IgD-negative memory B cell (primary cell): Measurements from ENCODE around the gene MGST3. TPM values are rescaled to one million over a fixed set of nuclear protein-coding genes. Genes with fewer than 3 reads are reported as not detected.
"Not testable (repeated sequence)": the region's sequence is repeated elsewhere in the genome, so short reads cannot be mapped to it uniquely, and the experiment has no call there.

Experiments used
- H3K27ac Mint-ChIP-seq, 3 donors: one replicate each; pipeline ENCODE4 v1.8.0; 2020 to 2022; ENCODE audit warnings: mild to moderate bottlenecking in 3 of 3, mixed read lengths in 3 of 3, moderate library complexity in 1 of 3
- H3K27me3 Mint-ChIP-seq: one replicate; pipeline ENCODE4 v1.8.0; 2021; ENCODE audit warnings: mixed read lengths
- H3K36me3 Mint-ChIP-seq: one replicate; pipeline ENCODE4 v1.8.0; 2020; ENCODE audit warnings: mild to moderate bottlenecking, mixed read lengths
- H3K4me1 Mint-ChIP-seq, 3 donors: one replicate each; pipeline ENCODE4 v1.8.0; 2020 to 2022; ENCODE audit warnings: mixed read lengths in 3 of 3, mild to moderate bottlenecking in 1 of 3
- H3K4me3 Mint-ChIP-seq, 4 donors: one replicate each; pipeline ENCODE4 v1.8.0; 2020 to 2022; ENCODE audit warnings: mild to moderate bottlenecking in 4 of 4, mixed read lengths in 4 of 4, moderate library complexity in 3 of 4
- H3K9me3 Mint-ChIP-seq, 3 donors: one replicate each; pipeline ENCODE4 v1.8.0; 2020 to 2021; ENCODE audit warnings: mixed read lengths in 3 of 3, mild to moderate bottlenecking in 1 of 3
- polyA plus RNA-seq: library from polyadenylated mRNA; unstranded; fragments of 300-500 nt; fragmentation: Illumina TruSeq; gene quantifications from one replicate; pipeline ENCODE4 v1.2.3, GENCODE V29; 2021

MGST3 gene
- polyA plus RNA-seq: 90.2 TPM

DNA sequence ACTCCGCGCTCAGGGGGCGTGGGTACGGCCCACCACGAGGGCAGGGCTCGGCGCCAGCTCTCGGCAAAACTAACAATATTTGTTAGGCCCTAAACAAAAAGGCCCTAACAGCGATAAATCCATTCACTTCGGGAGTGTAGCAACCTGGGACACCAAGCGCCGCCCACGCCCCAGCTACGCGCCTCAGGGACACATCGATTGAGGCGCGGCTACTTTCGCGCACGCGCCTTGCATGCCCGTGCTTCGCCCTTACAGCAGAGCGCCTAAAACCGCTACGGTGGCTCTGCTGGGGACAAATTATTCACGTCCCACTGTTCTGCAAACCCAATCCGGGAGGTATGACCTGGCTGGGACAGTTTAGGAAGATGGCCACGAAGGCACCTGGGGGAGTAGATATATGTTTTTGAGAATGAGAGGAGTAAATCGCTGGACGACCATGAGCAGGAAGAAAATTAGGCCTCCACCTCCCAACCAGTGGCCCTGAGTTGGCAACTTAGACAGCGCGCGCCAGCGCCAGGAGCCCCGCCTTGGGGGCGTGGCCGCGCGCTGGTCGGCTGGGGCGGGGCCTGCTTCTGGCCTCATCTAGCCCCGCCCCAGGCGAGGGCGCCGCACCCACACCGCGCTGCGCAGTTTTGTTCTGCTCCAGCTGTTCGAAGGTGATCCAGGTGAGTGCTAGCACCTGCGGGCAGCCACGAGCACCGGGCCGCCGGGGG is at the start of gene MGST3:
TSS of gene MGST3 (plus strand) at position 606 of the 713 bp plus-strand sequence. CDS start 18,614 bp downstream, outside the sequence.
- Mint-ChIP-seq H3K9me3 (no peaks in the 10 kb centered on the region), H3K4me1 (peaks cover 11 to 22% (median 16%) of the 10 kb centered on the region in 3 donors), H3K27me3 (peaks cover 5% of the 10 kb centered on the region), H3K4me3 (no peak within 1 kb of the TSS), H3K27ac (peak within 1 kb of the TSS in 2 of 3 donors; percentile 16 to 32), H3K36me3 (no peaks in the 10 kb centered on the region)

GRCh38 chr1:165581926-165582325 is 49.1 kb upstream of the MGST3 start:
- H3K27me3 Mint-ChIP-seq: peaks cover 15% of the 10 kb centered on the region
- H3K27ac Mint-ChIP-seq: no peak overlapping the region
- H3K4me3 Mint-ChIP-seq: no peak overlapping the region
- no peaks in the 10 kb centered on the region for H3K36me3 Mint-ChIP-seq
- no peaks in the 10 kb centered on the region for H3K9me3 Mint-ChIP-seq
- H3K4me1 Mint-ChIP-seq: no peaks in the 10 kb centered on the region

- Mint-ChIP-seq H3K4me3 (no peak overlapping the region), H3K4me1 (no peaks in the 10 kb centered on the region), H3K36me3 (no peaks in the 10 kb centered on the region), H3K27me3 (peaks cover 32% of the 10 kb centered on the region), H3K27ac (no peak overlapping the region), H3K9me3 (no peaks in the 10 kb centered on the region)
Observed at GRCh38 chr1:165586398-165586797, 44.6 kb upstream of the MGST3 start.

DNA sequence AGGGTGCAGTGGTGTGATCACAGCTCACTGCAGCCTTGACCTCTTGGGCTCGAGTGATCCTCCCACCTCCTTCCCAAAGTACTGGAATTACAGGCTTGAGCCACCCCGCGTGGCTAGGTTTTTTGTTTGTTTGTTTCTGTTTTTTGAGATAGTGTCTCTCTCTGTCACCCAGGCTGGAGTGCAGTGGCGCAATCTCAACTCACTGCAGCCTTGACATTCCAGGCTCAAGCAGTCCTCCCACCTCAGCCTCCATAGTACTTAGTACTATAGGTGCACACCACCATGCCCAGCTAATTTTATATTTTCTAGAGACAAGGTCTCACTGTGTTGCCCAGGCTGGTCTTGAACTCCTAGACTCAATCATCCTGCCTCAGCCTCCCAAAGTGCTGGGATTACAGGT is 39.6 kb upstream of the MGST3 start:
- H3K9me3 Mint-ChIP-seq, H3K36me3 Mint-ChIP-seq, H3K27ac Mint-ChIP-seq, H3K4me1 Mint-ChIP-seq, H3K4me3 Mint-ChIP-seq: not testable (repeated sequence)
- peaks cover 43% of the 10 kb centered on the region for H3K27me3 Mint-ChIP-seq

- Mint-ChIP-seq H3K27ac (no peak overlapping the region), H3K36me3 (no peaks in the 10 kb centered on the region), H3K4me1 (peaks cover 4 to 11% (median 10%) of the 10 kb centered on the region in 3 donors), H3K4me3 (no peak overlapping the region), H3K9me3 (no peaks in the 10 kb centered on the region), H3K27me3 (peaks cover 43% of the 10 kb centered on the region)
Observed at GRCh38 chr1:165592945-165593823, 37.9 kb upstream of the MGST3 start.

GRCh38 chr1:165595246-165595938 is 35.6 kb upstream of the MGST3 start:
- H3K4me1 Mint-ChIP-seq: peaks cover 8 to 14% (median 12%) of the 10 kb centered on the region in 3 donors
- no peaks in the 10 kb centered on the region for H3K9me3 Mint-ChIP-seq
- no peaks in the 10 kb centered on the region for H3K36me3 Mint-ChIP-seq
- peaks cover 35% of the 10 kb centered on the region for H3K27me3 Mint-ChIP-seq
- H3K27ac Mint-ChIP-seq: no peak overlapping the region
- no peak overlapping the region for H3K4me3 Mint-ChIP-seq

DNA sequence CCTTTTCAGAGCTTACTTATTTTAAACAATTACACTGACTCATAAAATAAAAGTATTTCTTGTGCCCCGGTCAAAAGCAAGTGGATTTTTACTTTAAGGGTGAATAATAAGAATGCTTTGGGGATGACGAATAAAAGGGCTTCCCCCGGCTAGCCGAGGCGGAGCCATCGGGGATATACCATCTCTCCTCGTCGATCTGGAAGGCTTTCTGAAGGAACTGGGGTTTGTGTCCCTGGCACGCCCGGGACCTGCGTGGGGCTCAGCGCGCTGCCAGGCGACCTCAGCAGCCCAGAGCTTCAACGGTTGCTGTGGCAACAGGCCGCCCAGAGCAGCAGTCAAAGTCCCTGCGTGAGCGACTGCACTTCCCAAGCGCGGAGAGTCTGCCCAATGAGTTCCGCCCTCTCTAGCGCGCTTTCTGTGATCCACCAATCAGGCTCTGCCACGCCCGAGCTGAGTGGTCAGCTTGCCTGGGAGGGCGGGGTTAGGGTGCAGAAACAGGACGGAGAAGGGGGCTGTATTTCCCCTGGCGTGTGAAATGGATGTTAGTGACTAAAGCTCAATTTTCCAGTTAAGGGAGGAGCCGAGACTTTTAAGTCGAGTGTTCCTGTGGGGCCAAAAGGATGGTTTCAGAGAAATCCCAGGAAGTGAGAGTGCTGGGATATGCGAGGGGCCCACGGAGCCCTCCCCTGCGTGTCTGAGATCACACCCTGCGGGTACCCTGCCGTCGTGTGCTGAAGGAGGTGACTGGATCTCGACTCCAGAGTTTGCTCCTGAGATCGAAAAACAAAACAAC is 33.0 kb upstream of the MGST3 start:
- peaks cover 11 to 19% (median 17%) of the 10 kb centered on the region in 3 donors for H3K4me1 Mint-ChIP-seq
- H3K9me3 Mint-ChIP-seq: no peaks in the 10 kb centered on the region
- H3K27ac Mint-ChIP-seq: peak overlapping the region; percentile 70 to 96 (median 80)
- no peaks in the 10 kb centered on the region for H3K36me3 Mint-ChIP-seq
- H3K4me3 Mint-ChIP-seq: peak overlapping the region; percentile 86 to 95 (median 90)
- peaks cover 28% of the 10 kb centered on the region for H3K27me3 Mint-ChIP-seq

- Mint-ChIP-seq H3K36me3 (no peaks in the 10 kb centered on the region), H3K4me1 (peaks cover 11 to 19% (median 15%) of the 10 kb centered on the region in 3 donors), H3K27me3 (peaks cover 23% of the 10 kb centered on the region), H3K4me3 (peak overlapping the region; percentile 86 to 95 (median 90)), H3K27ac (peak overlapping the region in 2 of 3 donors; percentile 80 to 96), H3K9me3 (no peaks in the 10 kb centered on the region)
Observed at GRCh38 chr1:165598676-165599059, 32.4 kb upstream of the MGST3 start.

DNA sequence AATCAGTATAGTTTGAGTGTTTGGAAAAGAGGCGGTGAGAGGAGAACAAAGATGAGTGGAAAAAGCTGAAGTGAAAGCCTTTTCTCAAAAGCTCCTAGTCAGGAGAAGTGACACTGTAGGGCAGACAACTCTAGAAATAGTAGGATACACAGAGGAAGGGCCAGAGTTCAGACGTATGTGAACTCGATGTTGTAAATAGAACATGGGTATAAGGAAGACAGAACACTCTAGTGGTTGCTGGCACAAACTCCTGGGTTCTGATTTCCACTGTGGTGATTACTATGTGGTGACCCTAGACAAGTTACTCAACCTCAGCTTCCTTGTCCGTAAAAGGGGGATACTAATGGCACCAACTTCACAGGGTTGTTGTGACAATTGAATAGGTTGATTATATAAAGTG is 30.2 kb upstream of the MGST3 start:
- H3K4me3 Mint-ChIP-seq: no peak overlapping the region
- no peaks in the 10 kb centered on the region for H3K9me3 Mint-ChIP-seq
- H3K27ac Mint-ChIP-seq: no peak overlapping the region
- H3K36me3 Mint-ChIP-seq: no peaks in the 10 kb centered on the region
- peaks cover 18% of the 10 kb centered on the region for H3K27me3 Mint-ChIP-seq
- peaks cover 11 to 19% (median 15%) of the 10 kb centered on the region in 3 donors for H3K4me1 Mint-ChIP-seq

- H3K4me1 Mint-ChIP-seq: peaks cover 7 to 8% (median 7%) of the 10 kb centered on the region in 3 donors
- no peak overlapping the region for H3K4me3 Mint-ChIP-seq
- no peaks in the 10 kb centered on the region for H3K9me3 Mint-ChIP-seq
- peaks cover 12% of the 10 kb centered on the region for H3K27me3 Mint-ChIP-seq
- H3K27ac Mint-ChIP-seq: no peak overlapping the region
- H3K36me3 Mint-ChIP-seq: no peaks in the 10 kb centered on the region
Observed at GRCh38 chr1:165603810-165604209, 27.2 kb upstream of the MGST3 start.

- Mint-ChIP-seq H3K36me3 (no peaks in the 10 kb centered on the region), H3K9me3 (no peaks in the 10 kb centered on the region), H3K27ac (no peak overlapping the region), H3K27me3 (peaks cover 10% of the 10 kb centered on the region), H3K4me3 (no peak overlapping the region), H3K4me1 (peaks cover 3 to 8% (median 7%) of the 10 kb centered on the region in 3 donors)
Observed at GRCh38 chr1:165605246-165605645, 25.8 kb upstream of the MGST3 start.

- H3K27ac Mint-ChIP-seq, H3K27me3 Mint-ChIP-seq, H3K4me3 Mint-ChIP-seq, H3K9me3 Mint-ChIP-seq, H3K36me3 Mint-ChIP-seq: not testable (repeated sequence)
- H3K4me1 Mint-ChIP-seq: peaks cover 8 to 12% (median 11%) of the 10 kb centered on the region in 3 donors
Observed at GRCh38 chr1:165606676-165607075, 24.4 kb upstream of the MGST3 start.

GRCh38 chr1:165610866-165611265 is 20.2 kb upstream of the MGST3 start:
- peaks cover 8% of the 10 kb centered on the region for H3K27me3 Mint-ChIP-seq
- H3K4me3 Mint-ChIP-seq: peak overlapping the region in 1 of 4 donors; percentile 46
- H3K4me1 Mint-ChIP-seq: peaks cover 8 to 13% (median 8%) of the 10 kb centered on the region in 3 donors
- H3K27ac Mint-ChIP-seq: no peak overlapping the region
- H3K36me3 Mint-ChIP-seq: peaks cover 4% of the 10 kb centered on the region
- peaks cover 0 to 8% (median 5%) of the 10 kb centered on the region in 3 donors for H3K9me3 Mint-ChIP-seq

- H3K36me3 Mint-ChIP-seq: peaks cover 4% of the 10 kb centered on the region
- H3K27ac Mint-ChIP-seq: no peak overlapping the region
Observed at GRCh38 chr1:165612062-165612461, 19.0 kb upstream of the MGST3 start.

More at GRCh38 chr1:165612062-165612461, 19.0 kb upstream of the MGST3 start:
- Mint-ChIP-seq H3K4me1 (peaks cover 8 to 9% (median 8%) of the 10 kb centered on the region in 3 donors), H3K27me3 (peaks cover 11% of the 10 kb centered on the region), H3K4me3 (no peak overlapping the region), H3K9me3 (peaks cover 0 to 8% (median 5%) of the 10 kb centered on the region in 3 donors)
